HT-29 (cell line): ENCODE data around the gene CHAC1. TPM values are rescaled to one million over a fixed set of nuclear protein-coding genes. Genes with fewer than 3 reads are reported as not detected.

Experiments used
- DNase-seq: peaks from one replicate; pipeline ENCODE4 v3.0.0-alpha.2; 2015; ENCODE audit warnings: low spot score
- total RNA-seq: library from RNA; depleted of rRNA; stranded (reverse); fragments of >200 nt; shearing (Covaris generic); gene quantifications from 2 replicates; pipeline ENCODE4 v1.2.3, GENCODE V29; 2014; rRNA removed

Gene CHAC1, protein sequence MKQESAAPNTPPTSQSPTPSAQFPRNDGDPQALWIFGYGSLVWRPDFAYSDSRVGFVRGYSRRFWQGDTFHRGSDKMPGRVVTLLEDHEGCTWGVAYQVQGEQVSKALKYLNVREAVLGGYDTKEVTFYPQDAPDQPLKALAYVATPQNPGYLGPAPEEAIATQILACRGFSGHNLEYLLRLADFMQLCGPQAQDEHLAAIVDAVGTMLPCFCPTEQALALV
- 13.6 and 16.6 TPM in 2 replicates for total RNA-seq

DNA sequence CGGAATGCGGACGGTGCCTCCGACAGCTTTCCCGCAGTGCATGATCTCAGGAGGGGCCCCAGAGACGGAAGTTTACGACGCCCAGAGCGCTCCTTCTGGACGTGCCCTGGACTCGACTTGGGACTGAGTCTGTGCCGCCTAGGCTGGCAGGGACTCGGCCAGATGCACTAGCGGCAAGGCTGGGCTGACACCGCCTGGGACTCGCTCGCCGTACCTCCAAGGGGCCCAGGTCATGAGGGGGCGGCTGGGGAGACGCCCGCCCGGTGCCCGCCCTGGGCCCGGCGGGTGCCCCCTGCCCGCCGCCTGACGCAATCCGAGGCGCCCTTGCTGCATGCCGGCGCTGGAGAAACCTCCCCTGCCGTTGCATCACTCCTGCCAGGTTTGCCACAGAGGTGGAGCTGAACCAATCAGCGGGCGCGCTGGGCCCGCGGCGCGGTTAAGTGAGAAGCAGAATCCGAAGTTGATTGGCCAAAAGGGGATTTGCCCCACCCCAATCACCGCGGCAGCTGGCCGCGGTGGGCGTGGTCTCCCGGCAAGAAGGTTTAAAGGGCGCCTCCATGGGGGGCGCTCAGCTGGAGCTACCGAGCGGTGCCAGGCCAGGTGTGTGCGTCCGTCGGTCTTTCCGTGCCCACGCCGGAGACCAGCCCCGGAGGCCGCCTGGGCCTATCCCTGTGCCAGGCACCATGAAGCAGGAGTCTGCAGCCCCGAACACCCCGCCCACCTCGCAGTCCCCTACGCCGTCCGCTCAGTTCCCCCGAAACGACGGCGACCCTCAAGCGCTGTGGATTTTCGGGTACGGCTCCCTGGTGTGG, at the start of gene CHAC1:
Gene CHAC1 (plus strand): TSS at position 571 of the 812 bp plus-strand sequence. CDS start 113 bp downstream, at position 684.
- peak; percentile 97 for DNase-seq

- DNase-seq: no peak
Measured at GRCh38 chr15:40904552-40905201, 48.6 kb upstream of the CHAC1 start.

DNA sequence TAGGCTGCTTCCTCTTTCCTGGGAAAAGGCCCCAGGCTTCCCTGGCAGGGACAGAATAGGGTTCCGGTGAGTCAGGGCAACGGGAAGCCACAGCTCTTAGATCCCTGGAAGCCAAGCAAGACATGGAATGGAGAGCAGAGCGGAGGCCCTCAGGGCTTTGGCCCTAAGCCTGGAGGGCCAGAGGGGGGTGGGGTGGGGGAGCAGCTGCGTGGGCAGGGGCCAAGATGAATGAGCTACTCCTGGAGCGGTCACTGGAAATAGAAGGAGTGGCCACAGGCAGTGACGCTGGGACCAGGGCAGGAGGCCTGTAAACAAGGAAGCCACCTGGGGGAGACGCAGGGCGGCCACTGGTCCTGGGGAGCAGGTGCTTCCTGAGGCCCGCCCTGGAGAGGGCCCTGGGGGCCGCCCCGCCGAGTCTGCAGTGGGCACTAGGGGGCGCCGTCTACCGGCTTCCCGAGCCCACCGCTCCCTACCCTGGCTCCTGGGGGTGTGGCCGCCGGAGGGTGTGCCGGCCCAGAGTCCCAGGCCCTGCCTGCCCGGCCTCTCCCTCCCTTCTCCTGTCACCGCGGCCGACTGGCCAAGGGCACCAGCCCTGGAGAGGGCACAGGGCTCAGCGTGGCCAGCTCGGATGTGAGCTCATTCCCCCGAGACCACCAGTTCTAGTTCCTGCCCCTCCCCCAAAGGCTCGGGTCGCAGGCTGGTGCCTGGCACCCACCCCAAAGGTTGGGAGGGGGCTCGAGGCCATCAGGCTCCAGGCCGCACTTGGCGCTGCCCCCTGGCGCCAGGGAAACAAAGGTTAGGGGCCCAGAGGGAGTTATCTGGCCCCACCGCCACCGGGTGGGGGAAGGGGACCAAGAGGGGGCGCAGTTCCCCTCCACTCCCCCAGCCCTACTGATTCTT, 46.9 kb upstream of the CHAC1 start:
- DNase-seq: peak; percentile 98

GRCh38 chr15:40906991-40907802, 46.1 kb upstream of the CHAC1 start:
- DNase-seq: peak; percentile 75

DNA sequence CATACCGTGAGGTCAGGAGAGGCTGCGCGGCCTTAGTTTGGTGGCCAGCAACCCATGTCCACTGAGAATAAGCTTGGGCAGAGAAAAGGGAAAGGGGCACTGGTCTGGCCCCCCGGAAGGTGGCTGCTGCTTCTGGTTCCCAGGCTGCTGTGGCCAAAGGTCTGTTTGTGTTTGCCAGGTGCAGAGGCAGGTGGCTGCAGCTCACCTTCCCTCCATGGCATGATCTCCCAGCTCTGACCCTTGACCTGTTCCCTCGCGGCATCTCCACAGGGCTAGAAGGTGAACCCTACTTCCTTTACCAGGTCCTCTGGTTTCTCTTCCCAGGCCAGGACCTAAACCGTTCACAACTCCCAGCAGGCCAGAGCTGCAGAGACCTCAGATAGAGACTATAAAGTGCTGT, 45.2 kb upstream of the CHAC1 start:
- no peak for DNase-seq

- DNase-seq: no peak
Measured at GRCh38 chr15:40909662-40910630, 43.3 kb upstream of the CHAC1 start.

DNA sequence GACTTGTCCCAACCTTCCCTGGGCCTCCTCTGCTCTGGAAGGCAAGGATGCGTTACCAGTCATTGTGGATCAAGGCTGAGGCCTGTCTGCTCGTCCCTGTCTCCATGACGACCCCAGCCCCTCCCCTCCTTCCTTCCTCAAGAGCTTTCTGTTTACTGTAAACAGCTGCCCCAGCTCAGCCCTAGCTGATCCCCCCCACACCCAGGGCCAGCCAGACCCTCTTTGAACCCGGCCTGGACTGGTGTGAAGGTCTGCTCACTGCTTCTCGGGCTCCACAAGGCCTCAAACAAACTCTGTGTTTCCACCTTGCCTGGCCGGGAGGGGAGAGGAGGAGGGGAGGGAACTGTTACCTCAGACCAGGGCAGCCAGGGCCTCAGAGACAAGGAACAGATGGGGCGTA, 42.1 kb upstream of the CHAC1 start:
- no peak for DNase-seq

DNA sequence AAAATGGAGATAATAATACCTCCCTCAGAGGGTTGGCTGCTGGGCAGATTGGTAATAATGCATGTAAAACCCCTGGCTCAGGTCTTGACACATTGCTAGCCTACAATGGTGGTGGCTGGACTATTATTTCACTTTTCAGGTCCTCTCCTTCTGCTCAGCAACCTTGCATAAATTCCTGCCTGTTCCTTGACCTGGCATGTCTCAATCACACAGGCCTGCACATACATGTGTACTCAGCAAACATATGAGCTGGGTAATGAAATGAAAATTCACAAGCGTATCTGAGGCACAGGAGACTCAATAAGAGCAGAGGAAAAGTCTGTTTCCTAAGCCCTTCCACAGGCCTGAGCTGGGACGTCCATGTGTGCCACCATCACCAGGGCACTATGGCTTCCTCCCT, 41.6 kb upstream of the CHAC1 start:
- DNase-seq: no peak

DNA sequence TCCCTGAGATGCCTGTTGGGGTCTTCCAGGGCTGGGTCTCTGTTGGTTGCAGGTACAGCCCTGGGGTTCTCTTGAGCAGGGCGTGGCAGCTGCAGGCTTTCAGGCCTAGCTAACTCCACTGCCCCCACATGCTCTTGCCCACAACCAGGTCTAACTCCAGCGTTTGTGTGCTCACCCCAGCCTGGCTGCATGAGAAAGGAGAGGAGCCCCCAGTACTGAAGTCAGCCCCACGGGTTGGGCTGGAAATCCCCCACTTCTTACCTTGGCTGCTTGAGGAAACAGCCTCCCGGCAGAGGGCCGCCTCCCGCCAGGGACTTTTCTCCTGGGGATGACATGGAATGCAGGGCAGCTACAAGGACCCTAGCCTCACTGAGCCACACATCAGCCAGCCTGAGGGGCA, 40.8 kb upstream of the CHAC1 start:
- no peak for DNase-seq

- DNase-seq: no peak
Measured at GRCh38 chr15:40914013-40914412, 39.3 kb upstream of the CHAC1 start.

GRCh38 chr15:40914486-40914885, 38.8 kb upstream of the CHAC1 start:
- DNase-seq: no peak

DNA sequence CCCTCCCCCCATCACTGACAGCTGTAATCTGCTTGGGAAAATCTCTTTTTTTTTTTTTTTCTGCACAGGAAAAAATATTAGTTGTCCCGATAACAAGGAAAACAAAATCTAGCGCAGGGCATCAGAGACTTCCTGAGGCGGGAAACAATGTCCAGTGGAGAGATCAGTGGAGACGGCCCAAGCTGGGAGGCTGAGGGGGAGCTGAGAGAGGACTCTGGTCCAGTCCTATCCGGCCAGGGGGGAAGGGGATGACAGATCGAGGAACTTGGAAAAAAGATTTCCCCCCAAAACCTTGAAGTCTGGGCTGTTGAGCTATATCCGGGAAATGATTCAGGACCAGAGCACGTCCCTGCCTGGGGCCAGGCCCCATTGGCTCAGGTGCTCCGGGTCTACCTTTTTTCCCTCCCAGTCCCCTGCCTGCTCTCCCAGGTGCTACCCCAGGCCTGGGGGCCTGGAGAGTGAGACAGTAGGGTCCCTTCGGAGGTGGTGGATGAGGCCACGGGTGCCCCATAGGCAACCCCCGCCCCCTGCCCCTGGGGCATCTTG, 38.1 kb upstream of the CHAC1 start:
- DNase-seq: no peak

GRCh38 chr15:40915679-40916078, 37.6 kb upstream of the CHAC1 start:
- DNase-seq: no peak

DNA sequence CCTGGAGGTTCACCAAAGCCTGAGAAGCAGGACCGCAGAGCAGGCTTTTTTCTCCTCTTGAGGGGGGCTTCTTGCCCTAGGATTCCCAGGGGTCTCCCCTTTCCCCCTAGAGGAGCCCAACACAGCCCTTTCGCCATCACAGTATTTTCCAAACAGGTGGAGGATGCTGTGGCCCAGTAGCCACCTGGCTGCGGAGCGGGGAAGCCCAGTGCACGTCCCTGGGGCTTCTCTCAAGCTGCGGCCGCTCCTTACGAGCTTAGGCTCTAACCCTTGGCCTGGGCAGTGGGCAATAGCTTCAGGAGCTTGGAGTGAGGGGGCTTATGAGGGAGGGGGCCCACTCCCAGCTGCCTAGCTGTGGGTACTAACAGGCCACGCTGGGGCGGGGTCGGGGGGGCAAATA, 35.7 kb upstream of the CHAC1 start:
- no peak for DNase-seq

GRCh38 chr15:40918146-40918798, 35.0 kb upstream of the CHAC1 start:
- DNase-seq: no peak

DNA sequence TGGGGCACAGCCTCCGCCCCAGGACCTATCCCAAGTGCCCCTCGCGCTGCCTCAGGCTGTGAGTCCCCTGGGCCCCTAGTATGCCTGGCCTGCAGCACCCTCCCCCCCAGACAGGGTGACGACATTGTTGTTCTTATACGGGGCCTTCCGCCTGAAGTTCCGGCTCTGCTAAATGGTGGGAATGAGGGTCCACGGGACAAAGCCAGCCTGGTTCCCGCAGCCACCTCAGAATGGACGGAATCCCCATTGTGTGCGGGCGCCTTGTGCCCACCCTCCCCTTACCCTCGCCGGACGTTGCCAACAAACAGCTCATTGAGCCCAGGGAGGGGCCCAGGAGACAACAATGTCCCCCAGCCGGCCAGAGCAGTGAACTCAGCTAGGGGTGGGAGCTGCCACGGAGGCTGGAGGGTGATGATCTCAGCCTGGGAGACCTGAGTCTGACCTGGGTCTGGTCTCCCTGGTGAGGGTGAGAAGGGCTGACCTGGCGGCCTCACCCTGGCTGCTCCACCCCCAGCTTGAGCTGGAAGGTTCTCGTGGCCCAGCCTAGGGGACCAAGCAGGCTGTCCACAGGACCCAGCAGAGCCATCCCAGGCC, 34.4 kb upstream of the CHAC1 start:
- DNase-seq: no peak

GRCh38 chr15:40921949-40922607, 31.2 kb upstream of the CHAC1 start:
- no peak for DNase-seq

DNA sequence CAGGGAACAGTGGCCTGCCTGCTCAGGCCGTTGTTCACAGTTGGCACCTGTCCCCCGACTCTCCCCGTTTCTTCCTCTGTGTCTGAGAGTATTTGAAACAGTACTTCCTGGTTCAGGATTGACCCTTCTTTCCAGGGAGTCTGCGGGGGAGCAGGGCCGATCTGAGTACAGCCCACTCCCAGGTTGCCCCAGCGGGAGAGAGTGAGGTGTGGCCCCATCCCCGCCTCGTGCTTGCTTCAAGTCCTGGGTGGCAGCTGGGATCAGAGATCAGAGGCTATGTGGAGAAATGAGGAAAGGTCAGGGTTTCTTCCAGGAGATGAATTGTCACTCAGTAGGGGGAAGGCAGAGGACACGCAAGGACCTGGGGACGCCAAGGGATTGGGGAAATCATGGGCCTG, 30.7 kb upstream of the CHAC1 start:
- DNase-seq: no peak
